ENCODE measurements around the gene SRBD1. TPM values are rescaled to one million over a fixed set of nuclear protein-coding genes. Genes with fewer than 3 reads are reported as not detected.

SRBD1 gene
- total RNA-seq, 1 experiment from 2014 or later: 22.8 TPM

DNA sequence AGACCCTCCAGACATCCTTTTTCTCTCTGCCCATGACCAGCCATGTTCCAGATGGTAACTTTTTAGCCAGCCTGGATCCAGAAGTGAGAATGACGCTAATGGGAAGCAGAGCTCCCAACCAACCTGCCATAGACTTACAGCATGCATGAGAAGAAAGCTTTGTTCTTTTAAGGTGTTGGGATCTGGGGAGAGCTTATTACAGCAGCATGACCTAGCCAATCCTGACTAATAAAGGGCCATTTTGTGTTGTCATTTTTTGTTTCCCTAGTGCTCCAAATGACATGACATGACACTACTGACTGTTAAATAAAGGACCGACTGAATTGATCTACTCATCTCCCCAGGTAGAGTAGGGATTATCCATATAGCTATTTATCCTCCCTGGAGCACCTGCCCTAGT is 35.2 kb upstream of the SRBD1 start:
- Mint-ChIP-seq H3K4me1 (peaks cover 12% of the 10 kb centered on the region), H3K27ac (no peak overlapping the region), H3K4me3 (no peak overlapping the region), H3K9me3 (no peaks in the 10 kb centered on the region), H3K36me3 (no peaks in the 10 kb centered on the region), H3K27me3 (ENCODE audit: low read depth) (peaks cover 70% of the 10 kb centered on the region)
- POLR2A ChIA-PET: no interaction called here
- no peak for ATAC-seq
- CTCF ChIA-PET: interaction anchor here (1.2 to 1.5 kb wide), 2 partner anchors 132 to 290 kb away, joined by 5 to 6 read pairs; no protein-coding TSS in a partner anchor
- TF ChIP-seq ZNF317 (CRISPR knock-in tag; IDR thresholded peaks at IDR 0.05; ENCODE audit: borderline replicate concordance, low read depth): no peak
- no peak for TF ChIP-seq ZNF423 (CRISPR knock-in tag; IDR thresholded peaks at IDR 0.05)
- TF ChIP-seq ZNF416 (CRISPR knock-in tag; IDR thresholded peaks at IDR 0.05): no peak
- TF ChIP-seq IRF2 (CRISPR knock-in tag; IDR thresholded peaks at IDR 0.05; ENCODE audit: borderline replicate concordance, low read depth): no peak
- TF ChIP-seq KAT7 (CRISPR knock-in tag; IDR thresholded peaks at IDR 0.05; ENCODE audit: borderline replicate concordance): no peak
- TF ChIP-seq GABPB1 (CRISPR knock-in tag; IDR thresholded peaks at IDR 0.05): no peak
- no peak for TF ChIP-seq TEAD4 (CRISPR knock-in tag; IDR thresholded peaks at IDR 0.05)
- no peak for TF ChIP-seq JUN (CRISPR knock-in tag; IDR thresholded peaks at IDR 0.05)
- no peak for TF ChIP-seq ETV6 (CRISPR knock-in tag; IDR thresholded peaks at IDR 0.05)
- TF ChIP-seq ZNF138 (CRISPR knock-in tag; conservative IDR thresholded peaks at IDR 0.05): no peak
- TF ChIP-seq, protein P1, sequence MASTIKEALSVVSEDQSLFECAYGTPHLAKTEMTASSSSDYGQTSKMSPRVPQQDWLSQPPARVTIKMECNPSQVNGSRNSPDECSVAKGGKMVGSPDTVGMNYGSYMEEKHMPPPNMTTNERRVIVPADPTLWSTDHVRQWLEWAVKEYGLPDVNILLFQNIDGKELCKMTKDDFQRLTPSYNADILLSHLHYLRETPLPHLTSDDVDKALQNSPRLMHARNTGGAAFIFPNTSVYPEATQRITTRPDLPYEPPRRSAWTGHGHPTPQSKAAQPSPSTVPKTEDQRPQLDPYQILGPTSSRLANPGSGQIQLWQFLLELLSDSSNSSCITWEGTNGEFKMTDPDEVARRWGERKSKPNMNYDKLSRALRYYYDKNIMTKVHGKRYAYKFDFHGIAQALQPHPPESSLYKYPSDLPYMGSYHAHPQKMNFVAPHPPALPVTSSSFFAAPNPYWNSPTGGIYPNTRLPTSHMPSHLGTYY (CRISPR knock-in tag; IDR thresholded peaks at IDR 0.05): no peak
- TF ChIP-seq NFE2L1 (CRISPR knock-in tag; IDR thresholded peaks at IDR 0.05): no peak
- TF ChIP-seq, protein P2, sequence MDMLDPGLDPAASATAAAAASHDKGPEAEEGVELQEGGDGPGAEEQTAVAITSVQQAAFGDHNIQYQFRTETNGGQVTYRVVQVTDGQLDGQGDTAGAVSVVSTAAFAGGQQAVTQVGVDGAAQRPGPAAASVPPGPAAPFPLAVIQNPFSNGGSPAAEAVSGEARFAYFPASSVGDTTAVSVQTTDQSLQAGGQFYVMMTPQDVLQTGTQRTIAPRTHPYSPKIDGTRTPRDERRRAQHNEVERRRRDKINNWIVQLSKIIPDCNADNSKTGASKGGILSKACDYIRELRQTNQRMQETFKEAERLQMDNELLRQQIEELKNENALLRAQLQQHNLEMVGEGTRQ (CRISPR knock-in tag; IDR thresholded peaks at IDR 0.05): no peak
- TF ChIP-seq, protein P3, sequence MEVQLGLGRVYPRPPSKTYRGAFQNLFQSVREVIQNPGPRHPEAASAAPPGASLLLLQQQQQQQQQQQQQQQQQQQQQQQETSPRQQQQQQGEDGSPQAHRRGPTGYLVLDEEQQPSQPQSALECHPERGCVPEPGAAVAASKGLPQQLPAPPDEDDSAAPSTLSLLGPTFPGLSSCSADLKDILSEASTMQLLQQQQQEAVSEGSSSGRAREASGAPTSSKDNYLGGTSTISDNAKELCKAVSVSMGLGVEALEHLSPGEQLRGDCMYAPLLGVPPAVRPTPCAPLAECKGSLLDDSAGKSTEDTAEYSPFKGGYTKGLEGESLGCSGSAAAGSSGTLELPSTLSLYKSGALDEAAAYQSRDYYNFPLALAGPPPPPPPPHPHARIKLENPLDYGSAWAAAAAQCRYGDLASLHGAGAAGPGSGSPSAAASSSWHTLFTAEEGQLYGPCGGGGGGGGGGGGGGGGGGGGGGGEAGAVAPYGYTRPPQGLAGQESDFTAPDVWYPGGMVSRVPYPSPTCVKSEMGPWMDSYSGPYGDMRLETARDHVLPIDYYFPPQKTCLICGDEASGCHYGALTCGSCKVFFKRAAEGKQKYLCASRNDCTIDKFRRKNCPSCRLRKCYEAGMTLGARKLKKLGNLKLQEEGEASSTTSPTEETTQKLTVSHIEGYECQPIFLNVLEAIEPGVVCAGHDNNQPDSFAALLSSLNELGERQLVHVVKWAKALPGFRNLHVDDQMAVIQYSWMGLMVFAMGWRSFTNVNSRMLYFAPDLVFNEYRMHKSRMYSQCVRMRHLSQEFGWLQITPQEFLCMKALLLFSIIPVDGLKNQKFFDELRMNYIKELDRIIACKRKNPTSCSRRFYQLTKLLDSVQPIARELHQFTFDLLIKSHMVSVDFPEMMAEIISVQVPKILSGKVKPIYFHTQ (CRISPR knock-in tag; IDR thresholded peaks at IDR 0.05): no peak
- TF ChIP-seq ZNF396 (CRISPR knock-in tag; IDR thresholded peaks at IDR 0.05; ENCODE audit: borderline replicate concordance): no peak
- TF ChIP-seq, protein P4, sequence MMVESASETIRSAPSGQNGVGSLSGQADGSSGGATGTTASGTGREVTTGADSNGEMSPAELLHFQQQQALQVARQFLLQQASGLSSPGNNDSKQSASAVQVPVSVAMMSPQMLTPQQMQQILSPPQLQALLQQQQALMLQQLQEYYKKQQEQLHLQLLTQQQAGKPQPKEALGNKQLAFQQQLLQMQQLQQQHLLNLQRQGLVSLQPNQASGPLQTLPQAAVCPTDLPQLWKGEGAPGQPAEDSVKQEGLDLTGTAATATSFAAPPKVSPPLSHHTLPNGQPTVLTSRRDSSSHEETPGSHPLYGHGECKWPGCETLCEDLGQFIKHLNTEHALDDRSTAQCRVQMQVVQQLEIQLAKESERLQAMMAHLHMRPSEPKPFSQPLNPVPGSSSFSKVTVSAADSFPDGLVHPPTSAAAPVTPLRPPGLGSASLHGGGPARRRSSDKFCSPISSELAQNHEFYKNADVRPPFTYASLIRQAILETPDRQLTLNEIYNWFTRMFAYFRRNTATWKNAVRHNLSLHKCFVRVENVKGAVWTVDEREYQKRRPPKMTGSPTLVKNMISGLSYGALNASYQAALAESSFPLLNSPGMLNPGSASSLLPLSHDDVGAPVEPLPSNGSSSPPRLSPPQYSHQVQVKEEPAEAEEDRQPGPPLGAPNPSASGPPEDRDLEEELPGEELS (CRISPR knock-in tag; IDR thresholded peaks at IDR 0.05): no peak
- TF ChIP-seq, protein P5, sequence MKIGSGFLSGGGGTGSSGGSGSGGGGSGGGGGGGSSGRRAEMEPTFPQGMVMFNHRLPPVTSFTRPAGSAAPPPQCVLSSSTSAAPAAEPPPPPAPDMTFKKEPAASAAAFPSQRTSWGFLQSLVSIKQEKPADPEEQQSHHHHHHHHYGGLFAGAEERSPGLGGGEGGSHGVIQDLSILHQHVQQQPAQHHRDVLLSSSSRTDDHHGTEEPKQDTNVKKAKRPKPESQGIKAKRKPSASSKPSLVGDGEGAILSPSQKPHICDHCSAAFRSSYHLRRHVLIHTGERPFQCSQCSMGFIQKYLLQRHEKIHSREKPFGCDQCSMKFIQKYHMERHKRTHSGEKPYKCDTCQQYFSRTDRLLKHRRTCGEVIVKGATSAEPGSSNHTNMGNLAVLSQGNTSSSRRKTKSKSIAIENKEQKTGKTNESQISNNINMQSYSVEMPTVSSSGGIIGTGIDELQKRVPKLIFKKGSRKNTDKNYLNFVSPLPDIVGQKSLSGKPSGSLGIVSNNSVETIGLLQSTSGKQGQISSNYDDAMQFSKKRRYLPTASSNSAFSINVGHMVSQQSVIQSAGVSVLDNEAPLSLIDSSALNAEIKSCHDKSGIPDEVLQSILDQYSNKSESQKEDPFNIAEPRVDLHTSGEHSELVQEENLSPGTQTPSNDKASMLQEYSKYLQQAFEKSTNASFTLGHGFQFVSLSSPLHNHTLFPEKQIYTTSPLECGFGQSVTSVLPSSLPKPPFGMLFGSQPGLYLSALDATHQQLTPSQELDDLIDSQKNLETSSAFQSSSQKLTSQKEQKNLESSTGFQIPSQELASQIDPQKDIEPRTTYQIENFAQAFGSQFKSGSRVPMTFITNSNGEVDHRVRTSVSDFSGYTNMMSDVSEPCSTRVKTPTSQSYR (CRISPR knock-in tag; IDR thresholded peaks at IDR 0.05): no peak
- DNase-seq (ENCODE audit: low spot score): no peak

Data from WTC11 (cell line).